ENCODE measurements around the gene IMPG1. TPM values are rescaled to one million over a fixed set of nuclear protein-coding genes. Genes with fewer than 3 reads are reported as not detected.

Gene IMPG1
- total and polyA plus RNA-seq, 2 donors (not counting 1 experiment from before 2014, with no cell fraction given) = not detected

GRCh38 chr6:76003686-76004085, 68.8 kb downstream of the IMPG1 start:
- no peak for ATAC-seq (ENCODE audit: low read depth)
- Histone ChIP-seq H4K20me1 (ENCODE audit: control insufficient read depth, insufficient read depth, low read length, poor library complexity, severe bottlenecking) (no peaks in the 10 kb centered on the region), H3K36me3 (replicated peaks in 1 of 2; ENCODE audit: control extremely low read depth in 1 of 2, control insufficient read depth in 1 of 2, extremely low read depth in 1 of 2, insufficient read depth in 2 of 2, low read length in 1 of 2) (no peaks in the 10 kb centered on the region), H3K4me1 (ENCODE audit: control insufficient read depth in 2 of 2, insufficient read depth in 2 of 2, low read length in 2 of 2) (no peaks in the 10 kb centered on the region), H3K4me2 (replicated peaks; ENCODE audit: low read depth, low read length, poor library complexity, severe bottlenecking) (no peak overlapping the region), H3K9me3 (ENCODE audit: control extremely low read depth in 1 of 3, control insufficient read depth in 2 of 3, insufficient read depth in 1 of 3, low read length in 2 of 3) (no peaks in the 10 kb centered on the region), H3K27ac (ENCODE audit: low read length in 2 of 2) (no peak overlapping the region), H3K4me3 (ENCODE audit: control extremely low read depth in 1 of 5, extremely low read depth in 1 of 5, insufficient read depth in 1 of 5, low read depth in 2 of 5, low read length in 4 of 5) (no peak overlapping the region), H3K9ac (ENCODE audit: low read length) (no peak overlapping the region), H3K79me2 (ENCODE audit: control insufficient read depth, insufficient read depth, low read length) (no peaks in the 10 kb centered on the region), H3K27me3 (replicated peaks in 1 of 4; ENCODE audit: control extremely low read depth in 1 of 4, control insufficient read depth in 3 of 4, insufficient read depth in 4 of 4, low read length in 3 of 4) (no peaks in the 10 kb centered on the region), H2AFZ (ENCODE audit: insufficient read depth, low read depth, low read length, poor library complexity, severe bottlenecking) (no peak overlapping the region)
- no peak for DNase-seq
- H3K27me3 Mint-ChIP-seq = no peaks in the 10 kb centered on the region
- no CpG with 5 or more reads among the region's 2 CpGs for WGBS (ENCODE audit: insufficient coverage)
- ChIA-PET CTCF (no interaction called here), POLR2A (no interaction called here)
- intact Hi-C loops (cut with micrococcal nuclease) = no loop called here
- H3K9me3 Mint-ChIP-seq (ENCODE audit: insufficient read depth) = no peaks in the 10 kb centered on the region
- TF ChIP-seq, protein P1, sequence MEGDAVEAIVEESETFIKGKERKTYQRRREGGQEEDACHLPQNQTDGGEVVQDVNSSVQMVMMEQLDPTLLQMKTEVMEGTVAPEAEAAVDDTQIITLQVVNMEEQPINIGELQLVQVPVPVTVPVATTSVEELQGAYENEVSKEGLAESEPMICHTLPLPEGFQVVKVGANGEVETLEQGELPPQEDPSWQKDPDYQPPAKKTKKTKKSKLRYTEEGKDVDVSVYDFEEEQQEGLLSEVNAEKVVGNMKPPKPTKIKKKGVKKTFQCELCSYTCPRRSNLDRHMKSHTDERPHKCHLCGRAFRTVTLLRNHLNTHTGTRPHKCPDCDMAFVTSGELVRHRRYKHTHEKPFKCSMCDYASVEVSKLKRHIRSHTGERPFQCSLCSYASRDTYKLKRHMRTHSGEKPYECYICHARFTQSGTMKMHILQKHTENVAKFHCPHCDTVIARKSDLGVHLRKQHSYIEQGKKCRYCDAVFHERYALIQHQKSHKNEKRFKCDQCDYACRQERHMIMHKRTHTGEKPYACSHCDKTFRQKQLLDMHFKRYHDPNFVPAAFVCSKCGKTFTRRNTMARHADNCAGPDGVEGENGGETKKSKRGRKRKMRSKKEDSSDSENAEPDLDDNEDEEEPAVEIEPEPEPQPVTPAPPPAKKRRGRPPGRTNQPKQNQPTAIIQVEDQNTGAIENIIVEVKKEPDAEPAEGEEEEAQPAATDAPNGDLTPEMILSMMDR (IDR thresholded peaks at IDR 0.05) = no peak
- no peak for TF ChIP-seq EZH2 (IDR thresholded peaks at IDR 0.05; ENCODE audit: borderline replicate concordance, insufficient read depth, low read depth, low read length, poor library complexity, severe bottlenecking)
- no peaks in the 10 kb centered on the region for H3K4me1 Mint-ChIP-seq
- H3K4me3 Mint-ChIP-seq = no peak overlapping the region
- no peak overlapping the region for H3K27ac Mint-ChIP-seq

DNA sequence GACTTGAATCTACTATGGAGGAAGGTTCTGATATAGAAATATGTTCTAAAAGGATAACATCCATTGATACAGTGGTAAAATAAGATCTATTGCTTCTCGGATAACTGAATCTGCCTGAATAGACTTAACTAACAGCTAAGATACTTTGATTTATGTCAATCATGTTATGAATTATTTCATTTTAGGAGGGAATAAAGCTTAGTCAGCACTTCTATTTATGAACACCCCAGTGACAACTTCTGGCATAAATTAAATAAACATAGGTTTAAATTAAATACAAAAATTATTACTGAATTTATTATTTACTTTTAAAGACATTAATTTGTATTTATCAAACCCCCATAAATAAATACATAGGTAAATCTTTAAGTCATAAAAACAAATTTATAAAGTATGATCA, 69.3 kb downstream of the IMPG1 start:
- intact Hi-C loops (cut with micrococcal nuclease) = no loop called here
- POLR2A ChIA-PET = no interaction called here
- Mint-ChIP-seq H3K4me1 (no peaks in the 10 kb centered on the region), H3K27me3 (no peaks in the 10 kb centered on the region), H3K27ac (no peak overlapping the region), H3K9me3 (ENCODE audit: insufficient read depth) (no peaks in the 10 kb centered on the region), H3K4me3 (no peak overlapping the region)
- H3K27me3 ChIP-seq (replicated peaks in 1 of 4; ENCODE audit: control extremely low read depth in 1 of 4, control insufficient read depth in 3 of 4, insufficient read depth in 4 of 4, low read length in 3 of 4) = no peaks in the 10 kb centered on the region
- no CpG with 5 or more reads among the region's 1 CpG for WGBS (ENCODE audit: insufficient coverage)
- DNase-seq (no peak), ATAC-seq (ENCODE audit: low read depth) (no peak)
- no peak for TF ChIP-seq EZH2 (IDR thresholded peaks at IDR 0.05; ENCODE audit: borderline replicate concordance, insufficient read depth, low read depth, low read length, poor library complexity, severe bottlenecking)
- TF ChIP-seq, protein P1 (IDR thresholded peaks at IDR 0.05) = no peak
- H3K9ac ChIP-seq (ENCODE audit: low read length) = no peak overlapping the region
- no peak overlapping the region for H3K4me3 ChIP-seq (ENCODE audit: control extremely low read depth in 1 of 5, extremely low read depth in 1 of 5, insufficient read depth in 1 of 5, low read depth in 2 of 5, low read length in 4 of 5)
- no peak overlapping the region for H2AFZ ChIP-seq (ENCODE audit: insufficient read depth, low read depth, low read length, poor library complexity, severe bottlenecking)
- CTCF ChIA-PET = no interaction called here
- no peaks in the 10 kb centered on the region for H3K9me3 ChIP-seq (ENCODE audit: control extremely low read depth in 1 of 3, control insufficient read depth in 2 of 3, insufficient read depth in 1 of 3, low read length in 2 of 3)
- no peak overlapping the region for H3K4me2 ChIP-seq (replicated peaks; ENCODE audit: low read depth, low read length, poor library complexity, severe bottlenecking)
- H3K79me2 ChIP-seq (ENCODE audit: control insufficient read depth, insufficient read depth, low read length) = no peaks in the 10 kb centered on the region
- H3K4me1 ChIP-seq (ENCODE audit: control insufficient read depth in 2 of 2, insufficient read depth in 2 of 2, low read length in 2 of 2) = no peaks in the 10 kb centered on the region
- H3K27ac ChIP-seq (ENCODE audit: low read length in 2 of 2) = no peak overlapping the region
- H4K20me1 ChIP-seq (ENCODE audit: control insufficient read depth, insufficient read depth, low read length, poor library complexity, severe bottlenecking) = no peaks in the 10 kb centered on the region
- no peaks in the 10 kb centered on the region for H3K36me3 ChIP-seq (replicated peaks in 1 of 2; ENCODE audit: control extremely low read depth in 1 of 2, control insufficient read depth in 1 of 2, extremely low read depth in 1 of 2, insufficient read depth in 2 of 2, low read length in 1 of 2)
